ENCODE data around the gene INPP5A.

DNA sequence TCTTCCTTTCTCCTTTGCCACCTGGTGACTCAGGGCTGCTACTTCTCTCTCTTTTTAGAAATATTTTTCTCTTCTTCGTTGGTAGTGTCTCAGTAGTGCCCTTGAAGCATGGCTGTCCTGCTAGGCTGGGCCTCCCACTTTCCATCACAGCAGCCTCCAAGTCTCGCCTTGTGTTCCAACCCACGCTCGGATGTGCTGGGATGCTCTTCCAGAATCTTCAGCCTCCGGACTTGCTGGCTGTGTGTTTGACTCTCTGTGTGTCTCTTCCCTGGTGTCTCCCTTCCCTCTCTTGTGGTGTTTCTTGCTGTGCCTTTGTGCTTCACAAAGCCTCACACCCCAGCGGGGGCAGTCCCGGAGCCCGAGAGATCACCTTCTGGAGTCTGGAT is 100.5 kb downstream of the INPP5A start:
- no peak for TF ChIP-seq POLR2A (IDR thresholded peaks at IDR 0.05)
- TF ChIP-seq, protein P1, sequence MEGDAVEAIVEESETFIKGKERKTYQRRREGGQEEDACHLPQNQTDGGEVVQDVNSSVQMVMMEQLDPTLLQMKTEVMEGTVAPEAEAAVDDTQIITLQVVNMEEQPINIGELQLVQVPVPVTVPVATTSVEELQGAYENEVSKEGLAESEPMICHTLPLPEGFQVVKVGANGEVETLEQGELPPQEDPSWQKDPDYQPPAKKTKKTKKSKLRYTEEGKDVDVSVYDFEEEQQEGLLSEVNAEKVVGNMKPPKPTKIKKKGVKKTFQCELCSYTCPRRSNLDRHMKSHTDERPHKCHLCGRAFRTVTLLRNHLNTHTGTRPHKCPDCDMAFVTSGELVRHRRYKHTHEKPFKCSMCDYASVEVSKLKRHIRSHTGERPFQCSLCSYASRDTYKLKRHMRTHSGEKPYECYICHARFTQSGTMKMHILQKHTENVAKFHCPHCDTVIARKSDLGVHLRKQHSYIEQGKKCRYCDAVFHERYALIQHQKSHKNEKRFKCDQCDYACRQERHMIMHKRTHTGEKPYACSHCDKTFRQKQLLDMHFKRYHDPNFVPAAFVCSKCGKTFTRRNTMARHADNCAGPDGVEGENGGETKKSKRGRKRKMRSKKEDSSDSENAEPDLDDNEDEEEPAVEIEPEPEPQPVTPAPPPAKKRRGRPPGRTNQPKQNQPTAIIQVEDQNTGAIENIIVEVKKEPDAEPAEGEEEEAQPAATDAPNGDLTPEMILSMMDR (IDR thresholded peaks at IDR 0.05): no peak
- no peak for TF ChIP-seq POLR2AphosphoS5 (IDR thresholded peaks at IDR 0.05)
- TF ChIP-seq EP300 (IDR thresholded peaks at IDR 0.05): no peak

All from sigmoid colon (tissue), 4 donors.